HCT116 (cell line): ENCODE results near the gene PGM3. TPM values are rescaled to one million over a fixed set of nuclear protein-coding genes. Genes with fewer than 3 reads are reported as not detected.

Experiments
- ATAC-seq: fragments of 200-7000 bp; cut with Tn5 transposase; 2 replicates; pipeline ENCODE4 v1.9.1; 2020; ENCODE audit warnings: mild to moderate bottlenecking, moderate library complexity
- BruUV-seq: library from RNA; stranded (reverse); fragments of 400-500 nt; replicated peaks from 2 replicates; lab custom pipeline; 2021; lab: Mats Ljungman, UMichigan
- CTCF ChIA-PET: fragments of 300-600 bp; sonication (Branson Sonifier 250); formaldehyde crosslinking; loops from one replicate; lab custom pipeline; 2021; ENCODE audit warnings: antibody characterized with exemption; lab: Charles Lee
- POLR2A ChIA-PET: fragments of 300-600, 350-600 bp; sonication (Branson Sonifier 250); formaldehyde crosslinking; loops from one replicate; lab custom pipeline; 2021; ENCODE audit warnings: antibody characterized with exemption; lab: Charles Lee
- RAD21 ChIA-PET, 2 experiments: fragments of 300-600 bp; sonication (Branson Sonifier 250); formaldehyde crosslinking; loops; one replicate each; lab custom pipeline; 2023; ENCODE audit warnings: low total read pairs in 2 of 2; ENCODE audit not compliant: uncharacterized antibody in 2 of 2, unreplicated experiment in 2 of 2, low non-redundant PET in 1 of 2; lab: Charles Lee
- DNase-seq: peaks from one replicate; pipeline ENCODE4 v3.0.0-alpha.2; 2010; ENCODE audit warnings: low read depth, low spot score
- H2AFZ ChIP-seq: fragments of 200-600 bp; shearing (Covaris generic), sonication (generic); 2 replicates; pipeline ENCODE4 v1.6.1; 2017; ENCODE audit warnings: low read depth, mixed run types, mixed read lengths, antibody characterized with exemption, low read length; ENCODE audit not compliant: poor library complexity, severe bottlenecking
- H3K27ac ChIP-seq: 2 replicates; pipeline ENCODE4 v1.5.1; 2012; ENCODE audit warnings: low read depth, low read length
- H3K27me3 ChIP-seq: fragments of 200-600 bp; sonication (generic); 2 replicates; pipeline ENCODE4 v1.6.1; 2016; ENCODE audit warnings: mixed run types, low read length, mixed read lengths; ENCODE audit not compliant: insufficient read depth
- H3K36me3 ChIP-seq, 2 experiments: fragments of 200-500 bp in 1 of 2; fragments of 200-600 bp in 1 of 2; sonication (Bioruptor generic) in 1 of 2; sonication (generic) in 1 of 2; 2 replicates each; pipeline versions ENCODE4 v1.5.1 to v1.6.1; 2014 to 2016; ENCODE audit warnings: low read length in 2 of 2, inconsistent platforms in 1 of 2, mixed read lengths in 1 of 2, mixed run types in 1 of 2; ENCODE audit not compliant: insufficient read depth in 2 of 2, control insufficient read depth in 1 of 2
- H3K4me1 ChIP-seq, 2 experiments: fragments of 200-600 bp in 1 of 2; sonication (generic) in 1 of 2; 2 replicates each; pipeline versions ENCODE4 v1.5.1 to v1.6.1; 2012 to 2017; ENCODE audit warnings: low read length in 2 of 2, inconsistent platforms in 1 of 2, mild to moderate bottlenecking in 1 of 2, mixed read lengths in 1 of 2, mixed run types in 1 of 2, moderate library complexity in 1 of 2; ENCODE audit not compliant: insufficient read depth in 2 of 2, control insufficient read depth in 1 of 2
- H3K4me2 ChIP-seq: fragments of 200-600 bp; sonication (generic); 2 replicates; pipeline ENCODE4 v1.6.1; 2017; ENCODE audit warnings: mixed run types, low read length, mixed read lengths
- H3K4me3 ChIP-seq, 2 experiments: fragments of 200-600 bp in 1 of 2; sonication (generic) in 1 of 2; replicated peaks in 1 of 2; 2 replicates each; pipeline ENCODE4 v1.5.1; 2011 to 2016; ENCODE audit warnings: low read length in 2 of 2, control low read depth in 1 of 2, low read depth in 1 of 2, mild to moderate bottlenecking in 1 of 2, mixed read lengths in 1 of 2, mixed run types in 1 of 2
- H3K79me2 ChIP-seq: fragments of 200-600 bp; sonication (generic); 2 replicates; pipeline ENCODE4 v1.6.1; 2017; ENCODE audit warnings: mild to moderate bottlenecking, mixed run types, low read length, moderate library complexity, mixed read lengths; ENCODE audit not compliant: insufficient read depth
- H3K9ac ChIP-seq: fragments of 200-600 bp; sonication (generic); 2 replicates; pipeline ENCODE4 v1.6.1; 2016; ENCODE audit warnings: low read length, mixed read lengths
- H3K9me2 ChIP-seq: fragments of 200-600 bp; sonication (generic), shearing (Covaris generic); 2 replicates; pipeline ENCODE4 v1.6.1; 2017; ENCODE audit warnings: mixed run types, mild to moderate bottlenecking, moderate library complexity; ENCODE audit not compliant: insufficient read depth
- H3K9me3 ChIP-seq, 2 experiments: fragments of 200-500 bp in 1 of 2; fragments of 200-600 bp in 1 of 2; sonication (Bioruptor generic) in 1 of 2; sonication (generic) in 1 of 2; 2 replicates each; pipeline ENCODE4 v1.6.1; 2014 to 2017; ENCODE audit warnings: low read length in 2 of 2, mixed read lengths in 2 of 2, inconsistent platforms in 1 of 2, low read depth in 1 of 2, mild to moderate bottlenecking in 1 of 2, mixed run types in 1 of 2, moderate library complexity in 1 of 2; ENCODE audit not compliant: control insufficient read depth in 1 of 2, insufficient read depth in 1 of 2
- H4K20me1 ChIP-seq: fragments of 200-600 bp; sonication (generic), shearing (Covaris generic); 2 replicates; pipeline ENCODE4 v1.6.1; 2017; ENCODE audit warnings: mixed run types, mild to moderate bottlenecking, moderate library complexity; ENCODE audit not compliant: insufficient read depth
- CBX3 ChIP-seq: IDR thresholded peaks from 2 replicates; pipeline ENCODE4 v1.6.1; 2012; ENCODE audit warnings: low read depth
- CTCF ChIP-seq, 3 experiments: fragments of 200-600 bp in 1 of 3; sonication (generic) in 1 of 3; IDR thresholded peaks in 2 of 3; conservative IDR thresholded peaks in 1 of 3; 2 replicates each; pipeline ENCODE4 v1.5.1; 2012 to 2017; ENCODE audit warnings: low read depth in 2 of 3, low read length in 2 of 3, antibody characterized with exemption in 1 of 3, borderline replicate concordance in 1 of 3, control low read depth in 1 of 3, mild to moderate bottlenecking in 1 of 3, mixed read lengths in 1 of 3, mixed run types in 1 of 3, moderate library complexity in 1 of 3; ENCODE audit not compliant: insufficient read depth in 1 of 3
- EGR1 ChIP-seq: IDR thresholded peaks from 2 replicates; pipeline ENCODE4 v1.6.1; 2012; ENCODE audit warnings: low read depth
- ELF1 ChIP-seq: IDR thresholded peaks from 2 replicates; pipeline ENCODE4 v1.6.1; 2012; ENCODE audit warnings: low read depth, borderline replicate concordance
- EZH2phosphoT487 ChIP-seq: fragments of 200-600 bp; IDR thresholded peaks from 2 replicates; pipeline ENCODE4 v1.6.1; 2018; ENCODE audit warnings: antibody characterized with exemption, borderline replicate concordance
- FOSL1 ChIP-seq: IDR thresholded peaks from 2 replicates; pipeline ENCODE4 v1.6.1; 2012; ENCODE audit warnings: low read depth
- POLR2A ChIP-seq: IDR thresholded peaks from 2 replicates; pipeline ENCODE4 v1.7.0; 2011; ENCODE audit warnings: borderline replicate concordance; ENCODE audit not compliant: insufficient read depth, insufficient read length; ENCODE audit errors: extremely low read depth
- SIN3A ChIP-seq: IDR thresholded peaks from 2 replicates; pipeline ENCODE4 v1.6.1; 2012; ENCODE audit warnings: low read depth
- SP1 ChIP-seq: IDR thresholded peaks from 2 replicates; pipeline ENCODE4 v1.6.1; 2012; ENCODE audit warnings: low read depth
- YY1 ChIP-seq: IDR thresholded peaks from 2 replicates; pipeline ENCODE4 v1.6.1; 2011; ENCODE audit warnings: low read length, low read depth, moderate library complexity, mild to moderate bottlenecking; ENCODE audit not compliant: insufficient replicate concordance; ENCODE audit errors: extremely low read depth
- intact Hi-C: fragments of 100-400 bp; cut with micrococcal nuclease; formaldehyde crosslinking; loops from 2 replicates; pipeline ENCODE4 v1.10.0; 2022
- total RNA-seq: library from RNA; stranded (reverse); gene quantifications from one replicate; pipeline ENCODE4 v1.2.1, GENCODE V29; 2021; ENCODE audit not compliant: unreplicated experiment
- TF ChIP-seq, protein P1 (sequence below): IDR thresholded peaks from 2 replicates; pipeline ENCODE4 v1.6.1; 2012

The PGM3 gene
- total RNA-seq, 1 experiment from 2014 or later, result 63.5 TPM

- intact Hi-C loops, result no loop called here
- Histone ChIP-seq H3K9me2 (no peaks in the 10 kb centered on the region), H2AFZ (no peak overlapping the region), H3K79me2 (no peaks in the 10 kb centered on the region), H3K9me3 (no peaks in the 10 kb centered on the region), H3K4me3 (no peak overlapping the region), H3K36me3 (peaks cover 0 to 3% of the 10 kb centered on the region in 2 experiments; a peak in 2 of 4 replicates), H3K4me2 (no peak overlapping the region), H3K27me3 (no peaks in the 10 kb centered on the region), H4K20me1 (no peaks in the 10 kb centered on the region; the same call in 1 of the 2 replicates), H3K9ac (no peak overlapping the region), H3K27ac (no peak overlapping the region), H3K4me1 (no peaks in the 10 kb centered on the region)
- no peak for DNase-seq
- ChIA-PET POLR2A (no interaction called here), CTCF (no interaction called here), RAD21 (no interaction called here)
- no peak for ATAC-seq
- TF ChIP-seq POLR2A (no peak), FOSL1 (no peak), EGR1 (no peak), ELF1 (no peak), EZH2phosphoT487 (no peak), CBX3 (no peak), SP1 (no peak), SIN3A (no peak), YY1 (no peak)
- TF ChIP-seq, protein P1, sequence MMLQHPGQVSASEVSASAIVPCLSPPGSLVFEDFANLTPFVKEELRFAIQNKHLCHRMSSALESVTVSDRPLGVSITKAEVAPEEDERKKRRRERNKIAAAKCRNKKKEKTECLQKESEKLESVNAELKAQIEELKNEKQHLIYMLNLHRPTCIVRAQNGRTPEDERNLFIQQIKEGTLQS, result no peak
- no TSS peak for BruUV-seq
These were observed 65.1 kb downstream of the PGM3 start for GRCh38 chr6:83127976-83128375.

- H3K36me3 ChIP-seq, result peaks cover 0 to 3% of the 10 kb centered on the region in 2 experiments; a peak in 2 of 4 replicates
- ChIA-PET CTCF (no interaction called here), POLR2A (no interaction called here), RAD21 (no interaction called here)
- H3K9me3 ChIP-seq, result no peaks in the 10 kb centered on the region
- H3K27me3 ChIP-seq, result no peaks in the 10 kb centered on the region
- TF ChIP-seq EZH2phosphoT487 (no peak), CTCF (IDR thresholded peaks at IDR 0.05 in 2 of 3, conservative IDR thresholded peaks at IDR 0.05 in 1 of 3; ENCODE audit: borderline replicate concordance in 1 of 3, insufficient read depth in 1 of 3, low read depth in 2 of 3, low read length in 2 of 3) (no peak)
- no peak for DNase-seq
- intact Hi-C loops, result no loop called here
- no peak overlapping the region for H3K27ac ChIP-seq
- H3K9ac ChIP-seq, result no peak overlapping the region
- no peak overlapping the region for H3K4me2 ChIP-seq
- H3K9me2 ChIP-seq, result no peaks in the 10 kb centered on the region
- no peak overlapping the region for H2AFZ ChIP-seq
- H3K79me2 ChIP-seq, result no peaks in the 10 kb centered on the region
- no peak overlapping the region for H3K4me3 ChIP-seq
- no peak for ATAC-seq
- no peaks in the 10 kb centered on the region for H3K4me1 ChIP-seq
- H4K20me1 ChIP-seq, result no peaks in the 10 kb centered on the region
- BruUV-seq, result no TSS peak
These were observed 65.8 kb downstream of the PGM3 start for GRCh38 chr6:83127258-83127657.
